K562 (cell line): ENCODE measurements around the gene MIB2. TPM values are rescaled to one million over a fixed set of nuclear protein-coding genes. Genes with fewer than 3 reads are reported as not detected.
A peak's percentile ranks its signal among the peaks of the same experiment; 100 is the strongest.

Experiments used
- ATF4 ChIP-seq: fragments of 450-650 bp; formaldehyde crosslinking; IDR thresholded peaks from 2 replicates; pipeline ENCODE4 v1.4.0; 2022; ENCODE audit warnings: mild to moderate bottlenecking, moderate library complexity
- BRCA1 ChIP-seq, 2 experiments: fragments of 450-650 bp in 1 of 2; sonication (generic) in 1 of 2; formaldehyde crosslinking in 1 of 2; IDR thresholded peaks; 2 replicates each; pipeline versions ENCODE4 v1.5.0 to v1.6.1; 2017 to 2020; ENCODE audit warnings: mild to moderate bottlenecking in 1 of 2, missing genetic modification reagents in 1 of 2
- DEAF1 ChIP-seq: fragments of 450-650 bp; formaldehyde crosslinking; IDR thresholded peaks from 2 replicates; pipeline ENCODE4 v1.4.0; 2020; ENCODE audit warnings: mild to moderate bottlenecking, moderate library complexity
- KAT2B ChIP-seq: IDR thresholded peaks from one replicate; pipeline ENCODE4 v1.6.1; 2012; ENCODE audit warnings: low read depth, mild to moderate bottlenecking, control low read depth, inconsistent platforms, low read length, moderate library complexity
- MIER1 ChIP-seq: fragments of 450-650 bp; IDR thresholded peaks from 2 replicates; pipeline ENCODE4 v1.6.1; 2016; ENCODE audit warnings: antibody characterized with exemption, mild to moderate bottlenecking, low read depth
- NR2F6 ChIP-seq: fragments of 450-650 bp; formaldehyde crosslinking; IDR thresholded peaks from 2 replicates; pipeline ENCODE4 v1.4.0; 2020; ENCODE audit warnings: mild to moderate bottlenecking
- PHB ChIP-seq: fragments of 250-450 bp; sonication (Bioruptor Pico); IDR thresholded peaks from 2 replicates; pipeline ENCODE4 v1.5.0; 2021
- TRIM25 ChIP-seq: fragments of 450-650 bp; IDR thresholded peaks from 2 replicates; pipeline ENCODE4 v1.7.0; 2016; ENCODE audit warnings: borderline replicate concordance
- ZNF407 ChIP-seq: fragments of 450-650 bp; IDR thresholded peaks from 2 replicates; pipeline ENCODE4 v1.6.1; 2016; ENCODE audit warnings: low read depth
- polyA plus RNA-seq, 8 experiments: library from polyadenylated mRNA; depleted of rRNA in 4 of 8; stranded (reverse) in 5 of 8; unstranded in 3 of 8; fragments of >200 nt; fragmentation: Nextera tagmentation in 2 of 8; fragmentation: Illumina TruSeq in 1 of 8; extraction: Ambion mirVana in 2 of 8; extraction: Trizol in 1 of 8; gene quantifications; 2 replicates each; pipeline versions ENCODE4 v1.2.1 to v1.2.3, GENCODE V29; 2011 to 2014; ENCODE audit warnings: inconsistent platforms in 1 of 8, missing spikeins in 1 of 8
- total RNA-seq, 7 experiments: library from RNA; depleted of rRNA in 6 of 7; stranded (reverse); fragments of >200 nt in 6 of 7; fragmentation: Illumina TruSeq in 2 of 7; extraction: Trizol in 2 of 7; gene quantifications; 2 replicates each; pipeline versions ENCODE4 v1.2.1 to v1.2.3, GENCODE V29; 2011 to 2021; ENCODE audit warnings: low replicate concordance in 1 of 7
- TF ChIP-seq, protein P1 (sequence below): fragments of 450-650 bp; IDR thresholded peaks from 2 replicates; pipeline ENCODE4 v1.6.1; 2014; ENCODE audit warnings: low read depth, mild to moderate bottlenecking, moderate library complexity, borderline replicate concordance

Gene MIB2
- total and polyA plus RNA-seq, 9 of the 15 experiments (the other 6 are each of a cell fraction or from before 2014, with no cell fraction given), result 0.04 to 17.0 (median 4.9) TPM; not detected in 1

- TF ChIP-seq TRIM25 (peak; percentile 9; the same call in 1 of the 2 replicates), NR2F6 (0 out of 2 replicates have a peak, but pooled peaks have one; percentile 62), PHB (CRISPR knock-in tag) (0 out of 2 replicates have a peak, but pooled peaks have one; percentile 50), ATF4 (CRISPR knock-in tag) (0 out of 2 replicates have a peak, but pooled peaks have one; percentile 12), MIER1 (peak; percentile 73; the same call in 1 of the 2 replicates), KAT2B (no peak), ZNF407 (no peak), BRCA1 (IDR thresholded peaks at IDR 0.05) (no peak), BRCA1 (CRISPR knock-in tag; IDR thresholded peaks at IDR 0.05) (no peak), DEAF1 (CRISPR knock-in tag) (0 out of 2 replicates have a peak, but pooled peaks have one; percentile 11)
- TF ChIP-seq, protein P1, sequence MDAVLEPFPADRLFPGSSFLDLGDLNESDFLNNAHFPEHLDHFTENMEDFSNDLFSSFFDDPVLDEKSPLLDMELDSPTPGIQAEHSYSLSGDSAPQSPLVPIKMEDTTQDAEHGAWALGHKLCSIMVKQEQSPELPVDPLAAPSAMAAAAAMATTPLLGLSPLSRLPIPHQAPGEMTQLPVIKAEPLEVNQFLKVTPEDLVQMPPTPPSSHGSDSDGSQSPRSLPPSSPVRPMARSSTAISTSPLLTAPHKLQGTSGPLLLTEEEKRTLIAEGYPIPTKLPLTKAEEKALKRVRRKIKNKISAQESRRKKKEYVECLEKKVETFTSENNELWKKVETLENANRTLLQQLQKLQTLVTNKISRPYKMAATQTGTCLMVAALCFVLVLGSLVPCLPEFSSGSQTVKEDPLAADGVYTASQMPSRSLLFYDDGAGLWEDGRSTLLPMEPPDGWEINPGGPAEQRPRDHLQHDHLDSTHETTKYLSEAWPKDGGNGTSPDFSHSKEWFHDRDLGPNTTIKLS, result no peak
Measured at GRCh38 chr1:1614954-1615255, 395 bp upstream of the MIB2 start (continued).
